Activated CD8-positive, alpha-beta T cell treated with anti-CD3 and anti-CD28 coated beads for 36 hours (primary cell): ENCODE data around the gene CXCL16. TPM values are rescaled to one million over a fixed set of nuclear protein-coding genes. Genes with fewer than 3 reads are reported as not detected.
"Not testable (repeated sequence)": the region's sequence is repeated elsewhere in the genome, so short reads cannot be mapped to it uniquely, and the experiment has no call there.

Source experiments
- ATAC-seq: fragments of 200-7000 bp; cut with Tn5 transposase; one replicate; pipeline ENCODE4 v1.10.0; 2021; ENCODE audit warnings: mild to moderate bottlenecking, moderate library complexity
- CTCF ChIA-PET: fragments of 350-600 bp; sonication (Branson Sonifier 250); formaldehyde crosslinking; loops from one replicate; lab custom pipeline; 2021; ENCODE audit warnings: antibody characterized with exemption; lab: Charles Lee
- POLR2A ChIA-PET: fragments of 350-600 bp; sonication (Branson Sonifier 250); formaldehyde crosslinking; loops from one replicate; lab custom pipeline; 2021; ENCODE audit warnings: antibody characterized with exemption; lab: Charles Lee
- DNase-seq: peaks from one replicate; pipeline ENCODE4 v3.0.0-alpha.2; 2020
- H3K27ac Mint-ChIP-seq: one replicate; pipeline ENCODE4 v1.8.0; 2021; ENCODE audit warnings: mild to moderate bottlenecking, mixed read lengths
- H3K27me3 Mint-ChIP-seq: one replicate; pipeline ENCODE4 v1.8.0; 2021; ENCODE audit warnings: mixed read lengths
- H3K36me3 Mint-ChIP-seq: one replicate; pipeline ENCODE4 v1.8.0; 2021; ENCODE audit warnings: low read depth, mixed read lengths
- H3K4me1 Mint-ChIP-seq: one replicate; pipeline ENCODE4 v1.8.0; 2021; ENCODE audit warnings: low read depth, mixed read lengths
- H3K4me3 Mint-ChIP-seq: one replicate; pipeline ENCODE4 v1.8.0; 2021; ENCODE audit warnings: mild to moderate bottlenecking, moderate library complexity, mixed read lengths
- H3K9me3 Mint-ChIP-seq: one replicate; pipeline ENCODE4 v1.8.0; 2021; ENCODE audit warnings: mixed read lengths
- CTCF ChIP-seq: fragments of 200-600 bp; IDR thresholded peaks from one replicate; pipeline ENCODE4 v1.8.0; 2022; ENCODE audit warnings: antibody characterized with exemption, mild to moderate bottlenecking
- intact Hi-C: fragments of 100-400 bp; cut with micrococcal nuclease; formaldehyde crosslinking; loops from one replicate; pipeline ENCODE4 v1.10.0; 2022
- total RNA-seq, 2 experiments: library from RNA; stranded (reverse); gene quantifications; one replicate each; pipeline ENCODE4 v1.2.3, GENCODE V29; 2021

CXCL16 gene
- total RNA-seq, 2 experiments from 2014 or later, result 2.0 to 2.5 TPM

- no peak for TF ChIP-seq CTCF
- intact Hi-C loops, result loop anchor here (5.0 to 10.0 kb wide), 2 partner anchors 140 to 182 kb away; partner anchors contain the start of gene GGT6
- H3K36me3 Mint-ChIP-seq, result peaks cover 33% of the 10 kb centered on the region
- no peak for DNase-seq
- H3K27ac Mint-ChIP-seq, result peak overlapping the region; percentile 98
- peak overlapping the region; percentile 79 for H3K4me3 Mint-ChIP-seq
- CTCF ChIA-PET, result no interaction called here
- H3K9me3 Mint-ChIP-seq, result no peaks in the 10 kb centered on the region
- H3K4me1 Mint-ChIP-seq, result peaks cover 54% of the 10 kb centered on the region
- POLR2A ChIA-PET, result interaction anchor here (0.6 to 2.7 kb wide), 4 partner anchors 29 to 243 kb away, joined by 3 to 16 read pairs (median 6); partner anchors contain the start of genes C17orf107, PFN1, RNF167 and SLC25A11
- H3K27me3 Mint-ChIP-seq, result no peaks in the 10 kb centered on the region
- no peak for ATAC-seq
Observed at GRCh38 chr17:4704991-4705390, 34.7 kb downstream of the CXCL16 start.

GRCh38 chr17:4704574-4704907, 35.2 kb downstream of the CXCL16 start:
- CTCF ChIA-PET, H3K27me3 Mint-ChIP-seq: not testable (repeated sequence)
- POLR2A ChIA-PET, result interaction anchor here (0.6 to 2.7 kb wide), 10 partner anchors 14 to 243 kb away, joined by 3 to 16 read pairs (median 4); partner anchors contain the start of genes C17orf107, PFN1, RNF167 and SLC25A11

DNA sequence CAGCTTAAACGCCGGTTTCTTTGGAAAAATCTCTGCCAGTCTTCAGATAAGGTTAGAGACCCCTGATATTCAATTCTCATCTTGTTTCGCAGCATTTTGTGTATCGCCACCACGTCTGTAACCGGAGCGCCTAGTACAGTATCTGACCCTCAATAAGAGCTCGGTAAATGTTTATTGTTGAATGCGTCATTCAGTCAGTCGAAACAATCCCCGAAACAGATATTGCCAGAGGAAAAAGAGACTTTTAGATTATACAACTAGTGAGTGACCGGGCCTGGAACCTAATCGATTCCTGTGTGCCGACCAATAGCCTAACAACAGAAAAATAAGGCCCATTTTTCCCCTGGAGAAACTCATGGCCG, 36.4 kb downstream of the CXCL16 start:
- intact Hi-C loops, result loop anchor here (10.0 kb wide), 1 partner anchor 139 kb away; the partner anchor contains the start of gene GGT6
- H3K4me1 Mint-ChIP-seq, result peaks cover 42% of the 10 kb centered on the region

More at GRCh38 chr17:4704574-4704907, 35.2 kb downstream of the CXCL16 start:
- not testable (repeated sequence) for DNase-seq, ATAC-seq, H3K9me3 Mint-ChIP-seq
- intact Hi-C loops, result loop anchor here (10.0 kb wide), 1 partner anchor 140 kb away; the partner anchor contains the start of gene GGT6
- H3K4me1 Mint-ChIP-seq, result peaks cover 50% of the 10 kb centered on the region
- peaks cover 33% of the 10 kb centered on the region for H3K36me3 Mint-ChIP-seq
- H3K4me3 Mint-ChIP-seq, result peak overlapping the region; percentile 79
- peak overlapping the region; percentile 98 for H3K27ac Mint-ChIP-seq

DNA sequence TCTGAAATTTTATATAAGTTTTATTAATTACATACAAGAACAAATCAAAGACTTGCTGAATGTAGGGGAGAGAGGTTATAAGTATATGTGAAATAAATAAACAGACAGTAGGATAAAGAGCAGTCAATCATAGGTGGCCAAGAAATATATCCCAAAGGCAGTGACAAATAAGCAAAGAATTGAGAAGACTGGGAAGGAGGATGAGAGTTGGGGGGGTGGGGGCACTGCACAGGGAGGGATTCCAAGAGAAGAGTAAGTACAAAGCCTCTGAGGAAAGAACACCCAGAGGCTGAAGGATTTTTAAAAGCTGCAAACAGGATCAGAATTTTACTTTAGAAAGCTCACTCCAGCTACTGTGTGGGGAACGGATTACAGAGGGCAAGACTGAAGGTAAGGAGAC, 38.6 kb downstream of the CXCL16 start:
- no peak for TF ChIP-seq CTCF
- ChIA-PET POLR2A (interaction anchor here (0.8 to 3.1 kb wide), 4 partner anchors 9 to 189 kb away, joined by 3 to 11 read pairs (median 4); partner anchors contain the start of gene ARRB2), CTCF (interaction anchor here (0.9 to 2.8 kb wide), 4 partner anchors 9 to 134 kb away, joined by 3 to 13 read pairs (median 7); partner anchors contain the start of gene ARRB2)
- intact Hi-C loops, result loop anchor here (10.0 kb wide), 1 partner anchor 136 kb away; the partner anchor contains the start of gene GGT6
- ATAC-seq (no peak), DNase-seq (no peak)
- no peaks in the 10 kb centered on the region for H3K27me3 Mint-ChIP-seq
- H3K9me3 Mint-ChIP-seq, result no peaks in the 10 kb centered on the region
- peaks cover 53% of the 10 kb centered on the region for H3K4me1 Mint-ChIP-seq
- peak overlapping the region; percentile 79 for H3K4me3 Mint-ChIP-seq
- H3K36me3 Mint-ChIP-seq, result peaks cover 44% of the 10 kb centered on the region
- H3K27ac Mint-ChIP-seq, result peak overlapping the region; percentile 78

More for the DNA sequence above, 36.4 kb downstream of the CXCL16 start:
- CTCF ChIA-PET, result interaction anchor here (0.6 to 2.8 kb wide), 7 partner anchors 16 to 277 kb away, joined by 3 to 13 read pairs (median 3); no protein-coding TSS in a partner anchor
- ATAC-seq, result no peak
- peaks cover 33% of the 10 kb centered on the region for H3K36me3 Mint-ChIP-seq
- no peak for TF ChIP-seq CTCF
- POLR2A ChIA-PET, result interaction anchor here (0.6 to 2.7 kb wide), 19 partner anchors 9 to 335 kb away, joined by 3 to 16 read pairs (median 4); partner anchors contain the start of genes C17orf107, MED11, RNF167 and SLC25A11
- peak overlapping the region; percentile 98 for H3K27ac Mint-ChIP-seq
- H3K27me3 Mint-ChIP-seq, result no peaks in the 10 kb centered on the region
- peak overlapping the region; percentile 79 for H3K4me3 Mint-ChIP-seq
- no peaks in the 10 kb centered on the region for H3K9me3 Mint-ChIP-seq
- DNase-seq, result no peak

DNA sequence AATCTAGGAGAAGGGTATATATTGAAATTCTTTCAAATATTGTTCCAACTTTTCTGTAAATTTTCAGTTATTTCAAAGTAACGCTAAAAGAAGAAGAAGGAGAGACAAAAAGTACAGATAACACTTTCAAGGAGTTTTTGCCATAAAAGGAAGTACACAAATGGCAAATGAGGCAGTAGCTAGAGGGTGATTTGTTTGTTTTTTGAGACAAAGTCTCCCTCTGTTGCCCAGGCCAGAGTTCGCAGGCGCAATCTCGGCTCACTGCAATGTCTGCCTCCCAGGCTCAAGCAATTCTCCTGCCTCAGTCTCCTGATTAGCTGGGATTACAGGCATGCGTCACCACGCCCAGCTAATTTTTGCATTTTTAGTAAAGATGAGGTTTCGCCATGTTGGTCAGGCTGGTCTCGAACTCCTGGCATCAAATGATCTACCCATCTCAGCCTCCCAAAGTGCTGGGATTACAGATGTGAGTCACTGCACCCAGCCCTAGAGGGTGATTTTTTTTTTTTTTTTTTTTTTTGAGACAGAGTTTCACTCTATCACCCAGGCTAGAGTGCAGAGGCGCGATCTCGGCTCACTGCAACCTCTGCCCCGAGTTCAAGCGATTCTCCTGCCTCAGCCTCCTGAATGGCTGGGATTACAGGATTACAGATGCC, 40.2 kb downstream of the CXCL16 start:
- CTCF ChIA-PET, result interaction anchor here (0.8 to 0.9 kb wide), 2 partner anchors 9 to 132 kb away, joined by 3 read pairs; no protein-coding TSS in a partner anchor
- ATAC-seq, H3K9me3 Mint-ChIP-seq, H3K27ac Mint-ChIP-seq, H3K4me3 Mint-ChIP-seq, H3K27me3 Mint-ChIP-seq, DNase-seq: not testable (repeated sequence)
- H3K4me1 Mint-ChIP-seq, result peaks cover 46% of the 10 kb centered on the region
- intact Hi-C loops, result loop anchor here (10.0 kb wide), 1 partner anchor 135 kb away; the partner anchor contains the start of gene GGT6
- POLR2A ChIA-PET, result interaction anchor here (3.1 kb wide), 1 partner anchor 9 kb away, joined by 11 read pairs; no protein-coding TSS in a partner anchor
- H3K36me3 Mint-ChIP-seq, result peaks cover 38% of the 10 kb centered on the region
